ENCODE results near the gene TOMM7.
"Not testable (repeated sequence)": the region's sequence is repeated elsewhere in the genome, so short reads cannot be mapped to it uniquely, and the experiment has no call there.

TOMM7 gene

GRCh38 chr7:22801912-22802311 is 20.7 kb downstream of the TOMM7 start:
- WGBS (ENCODE audit: insufficient coverage): 79% methylated on average over 3 of the region's 4 CpGs
- DNase-seq: no peak
- Histone ChIP-seq H3K4me3 (ENCODE audit: control insufficient read depth in 1 of 7, extremely low read depth in 1 of 7, insufficient read depth in 4 of 7, low read depth in 2 of 7, low read length in 6 of 7) (no peak overlapping the region), H3K9me3 (ENCODE audit: control extremely low read depth in 1 of 5, control insufficient read depth in 4 of 5, insufficient read depth in 2 of 5, low read depth in 1 of 5, low read length in 4 of 5) (no peaks in the 10 kb centered on the region), H3K36me3 (ENCODE audit: control insufficient read depth in 4 of 4, insufficient read depth in 4 of 4, low read length in 3 of 4) (no peaks in the 10 kb centered on the region), H3K4me1 (ENCODE audit: control extremely low read depth in 1 of 4, control insufficient read depth in 4 of 4, insufficient read depth in 4 of 4, low read length in 3 of 4) (no peaks in the 10 kb centered on the region), H3K27ac (ENCODE audit: insufficient read depth in 1 of 2, low read depth in 1 of 2, low read length in 2 of 2, poor library complexity in 1 of 2, severe bottlenecking in 2 of 2) (no peak overlapping the region), H3K27me3 (replicated peaks in 2 of 5; ENCODE audit: control insufficient read depth in 4 of 5, insufficient read depth in 5 of 5, low read length in 4 of 5) (no peaks in the 10 kb centered on the region)
- CTCF ChIA-PET: no interaction called here
- POLR2A ChIA-PET: no interaction called here

GRCh38 chr7:22799633-22800032 is 23.0 kb downstream of the TOMM7 start:
- DNase-seq: no peak
- CTCF ChIA-PET: no interaction called here
- no peaks in the 10 kb centered on the region for H3K27me3 ChIP-seq (replicated peaks in 2 of 5; ENCODE audit: control insufficient read depth in 4 of 5, insufficient read depth in 5 of 5, low read length in 4 of 5)
- no peaks in the 10 kb centered on the region for H3K9me3 ChIP-seq (ENCODE audit: control extremely low read depth in 1 of 5, control insufficient read depth in 4 of 5, insufficient read depth in 2 of 5, low read depth in 1 of 5, low read length in 4 of 5)
- POLR2A ChIA-PET: no interaction called here
- H3K4me3 ChIP-seq (ENCODE audit: control insufficient read depth in 1 of 7, extremely low read depth in 1 of 7, insufficient read depth in 4 of 7, low read depth in 2 of 7, low read length in 6 of 7): no peak overlapping the region
- no peaks in the 10 kb centered on the region for H3K36me3 ChIP-seq (ENCODE audit: control insufficient read depth in 4 of 4, insufficient read depth in 4 of 4, low read length in 3 of 4)
- 100% methylated on average over 1 of the region's 2 CpGs for WGBS (ENCODE audit: insufficient coverage)
- H3K4me1 ChIP-seq (ENCODE audit: control extremely low read depth in 1 of 4, control insufficient read depth in 4 of 4, insufficient read depth in 4 of 4, low read length in 3 of 4): no peaks in the 10 kb centered on the region
- no peak overlapping the region for H3K27ac ChIP-seq (ENCODE audit: insufficient read depth in 1 of 2, low read depth in 1 of 2, low read length in 2 of 2, poor library complexity in 1 of 2, severe bottlenecking in 2 of 2)

GRCh38 chr7:22793593-22794462 is 28.8 kb downstream of the TOMM7 start:
- Histone ChIP-seq H3K36me3 (ENCODE audit: control insufficient read depth in 4 of 4, insufficient read depth in 4 of 4, low read length in 3 of 4) (no peaks in the 10 kb centered on the region), H3K27me3 (replicated peaks in 2 of 5; ENCODE audit: control insufficient read depth in 4 of 5, insufficient read depth in 5 of 5, low read length in 4 of 5) (no peaks in the 10 kb centered on the region), H3K4me1 (ENCODE audit: control extremely low read depth in 1 of 4, control insufficient read depth in 4 of 4, insufficient read depth in 4 of 4, low read length in 3 of 4) (no peaks in the 10 kb centered on the region), H3K27ac (ENCODE audit: insufficient read depth in 1 of 2, low read depth in 1 of 2, low read length in 2 of 2, poor library complexity in 1 of 2, severe bottlenecking in 2 of 2) (no peak overlapping the region), H3K9me3 (ENCODE audit: control extremely low read depth in 1 of 5, control insufficient read depth in 4 of 5, insufficient read depth in 2 of 5, low read depth in 1 of 5, low read length in 4 of 5) (peaks cover 0 to under 1% (median 0%) of the 10 kb centered on the region in 5 experiments), H3K4me3 (ENCODE audit: control insufficient read depth in 1 of 7, extremely low read depth in 1 of 7, insufficient read depth in 4 of 7, low read depth in 2 of 7, low read length in 6 of 7) (no peak overlapping the region)
- DNase-seq: no peak
- ChIA-PET CTCF (no interaction called here), POLR2A (no interaction called here)
- WGBS (ENCODE audit: insufficient coverage): 100% methylated on average over 4 of the region's 5 CpGs

- POLR2A ChIA-PET: no interaction called here
- Histone ChIP-seq H3K36me3 (ENCODE audit: control insufficient read depth in 4 of 4, insufficient read depth in 4 of 4, low read length in 3 of 4) (no peaks in the 10 kb centered on the region), H3K9me3 (ENCODE audit: control extremely low read depth in 1 of 5, control insufficient read depth in 4 of 5, insufficient read depth in 2 of 5, low read depth in 1 of 5, low read length in 4 of 5) (peaks cover 0 to 1% (median 0%) of the 10 kb centered on the region in 5 experiments), H3K4me3 (ENCODE audit: control insufficient read depth in 1 of 7, extremely low read depth in 1 of 7, insufficient read depth in 4 of 7, low read depth in 2 of 7, low read length in 6 of 7) (no peak overlapping the region), H3K4me1 (ENCODE audit: control extremely low read depth in 1 of 4, control insufficient read depth in 4 of 4, insufficient read depth in 4 of 4, low read length in 3 of 4) (no peaks in the 10 kb centered on the region), H3K27ac (ENCODE audit: insufficient read depth in 1 of 2, low read depth in 1 of 2, low read length in 2 of 2, poor library complexity in 1 of 2, severe bottlenecking in 2 of 2) (no peak overlapping the region), H3K27me3 (replicated peaks in 2 of 5; ENCODE audit: control insufficient read depth in 4 of 5, insufficient read depth in 5 of 5, low read length in 4 of 5) (no peaks in the 10 kb centered on the region)
- DNase-seq: no peak
- CTCF ChIA-PET: no interaction called here
- 95% methylated on average over 2 of the region's 4 CpGs for WGBS (ENCODE audit: insufficient coverage)
These were observed 31.2 kb downstream of the TOMM7 start for GRCh38 chr7:22791204-22792158.

GRCh38 chr7:22790640-22791039 is 32.0 kb downstream of the TOMM7 start:
- POLR2A ChIA-PET; H3K36me3 ChIP-seq (ENCODE audit: control insufficient read depth in 4 of 4, insufficient read depth in 4 of 4, low read length in 3 of 4); H3K9me3 ChIP-seq (ENCODE audit: control extremely low read depth in 1 of 5, control insufficient read depth in 4 of 5, insufficient read depth in 2 of 5, low read depth in 1 of 5, low read length in 4 of 5); CTCF ChIA-PET; H3K4me3 ChIP-seq (ENCODE audit: control insufficient read depth in 1 of 7, extremely low read depth in 1 of 7, insufficient read depth in 4 of 7, low read depth in 2 of 7, low read length in 6 of 7); DNase-seq; H3K27ac ChIP-seq (ENCODE audit: insufficient read depth in 1 of 2, low read depth in 1 of 2, low read length in 2 of 2, poor library complexity in 1 of 2, severe bottlenecking in 2 of 2); H3K4me1 ChIP-seq (ENCODE audit: control extremely low read depth in 1 of 4, control insufficient read depth in 4 of 4, insufficient read depth in 4 of 4, low read length in 3 of 4); H3K27me3 ChIP-seq (replicated peaks in 2 of 5; ENCODE audit: control insufficient read depth in 4 of 5, insufficient read depth in 5 of 5, low read length in 4 of 5): not testable (repeated sequence)
- 100% methylated on average over 11 of the region's 13 CpGs for WGBS (ENCODE audit: insufficient coverage)

- POLR2A ChIA-PET: no interaction called here
- no peaks in the 10 kb centered on the region for H3K27me3 ChIP-seq (replicated peaks in 2 of 5; ENCODE audit: control insufficient read depth in 4 of 5, insufficient read depth in 5 of 5, low read length in 4 of 5)
- no peaks in the 10 kb centered on the region for H3K4me1 ChIP-seq (ENCODE audit: control extremely low read depth in 1 of 4, control insufficient read depth in 4 of 4, insufficient read depth in 4 of 4, low read length in 3 of 4)
- no peak overlapping the region for H3K4me3 ChIP-seq (ENCODE audit: control insufficient read depth in 1 of 7, extremely low read depth in 1 of 7, insufficient read depth in 4 of 7, low read depth in 2 of 7, low read length in 6 of 7)
- DNase-seq: no peak
- CTCF ChIA-PET: no interaction called here
- H3K9me3 ChIP-seq (ENCODE audit: control extremely low read depth in 1 of 5, control insufficient read depth in 4 of 5, insufficient read depth in 2 of 5, low read depth in 1 of 5, low read length in 4 of 5): peaks cover 0 to 3% (median 0%) of the 10 kb centered on the region in 5 experiments
- no peak overlapping the region for H3K27ac ChIP-seq (ENCODE audit: insufficient read depth in 1 of 2, low read depth in 1 of 2, low read length in 2 of 2, poor library complexity in 1 of 2, severe bottlenecking in 2 of 2)
- H3K36me3 ChIP-seq (ENCODE audit: control insufficient read depth in 4 of 4, insufficient read depth in 4 of 4, low read length in 3 of 4): no peaks in the 10 kb centered on the region
These were observed 34.7 kb downstream of the TOMM7 start for GRCh38 chr7:22787951-22788350.
